Measurements from ENCODE around the gene GALT. TPM values are rescaled to one million over a fixed set of nuclear protein-coding genes. Genes with fewer than 3 reads are reported as not detected.

GALT gene
- total and polyA plus RNA-seq, 3 experiments from 2014 or later = 41.7 to 43.0 (median 42.8) TPM

GRCh38 chr9:34629491-34629808 is 17.0 kb upstream of the GALT start:
- POLR2A ChIA-PET = no interaction called here
- H3K27me3 ChIP-seq (ENCODE audit: insufficient read depth, low read length, poor library complexity, severe bottlenecking) = peaks cover 37% of the 10 kb centered on the region
- H3K27ac ChIP-seq (ENCODE audit: low read depth, low read length) = no peak overlapping the region
- H3K4me1 ChIP-seq (ENCODE audit: insufficient read depth, low read length) = peaks cover 16% of the 10 kb centered on the region
- H3K27me3 Mint-ChIP-seq = peaks cover 40 to 52% of the 10 kb centered on the region in 2 donors
- H3K4me3 Mint-ChIP-seq = peak overlapping the region; percentile 80 to 91 (median 84)
- no peaks in the 10 kb centered on the region for H3K36me3 ChIP-seq (ENCODE audit: insufficient read depth, low read length)
- peak overlapping the region; percentile 31 for H3K4me3 ChIP-seq (ENCODE audit: low read length)
- H3K27ac Mint-ChIP-seq = peak overlapping the region in 2 of 8 donors; percentile 3 to 43
- CTCF ChIA-PET = interaction anchor here (0.7 to 2.5 kb wide), 4 partner anchors 9 to 17 kb away, joined by 3 to 6 read pairs (median 4); partner anchors contain the start of gene RPP25L
- no peaks in the 10 kb centered on the region for H3K9me3 ChIP-seq (ENCODE audit: low read length)
- DNase-seq = no peak
- H3K9me3 Mint-ChIP-seq = no peaks in the 10 kb centered on the region
- H3K4me1 Mint-ChIP-seq = peaks cover 18 to 22% (median 20%) of the 10 kb centered on the region in 3 donors
- H3K36me3 Mint-ChIP-seq = peaks cover 0 to 1% (median 0%) of the 10 kb centered on the region in 3 donors

GRCh38 chr9:34630402-34631154 is 15.9 kb upstream of the GALT start:
- Mint-ChIP-seq H3K9me3 (no peaks in the 10 kb centered on the region), H3K27me3 (peaks cover 35 to 47% of the 10 kb centered on the region in 2 donors), H3K4me3 (peak overlapping the region in 4 of 7 donors; percentile 11 to 49 (median 43)), H3K4me1 (peaks cover 21 to 27% (median 25%) of the 10 kb centered on the region in 3 donors), H3K27ac (peak overlapping the region in 1 of 8 donors; percentile 93), H3K36me3 (peaks cover 0 to 9% (median 0%) of the 10 kb centered on the region in 3 donors)
- no peak for DNase-seq
- Histone ChIP-seq H3K4me1 (ENCODE audit: insufficient read depth, low read length) (peaks cover 17% of the 10 kb centered on the region), H3K27me3 (ENCODE audit: insufficient read depth, low read length, poor library complexity, severe bottlenecking) (peaks cover 30% of the 10 kb centered on the region), H3K36me3 (ENCODE audit: insufficient read depth, low read length) (peaks cover 6% of the 10 kb centered on the region), H3K9me3 (ENCODE audit: low read length) (no peaks in the 10 kb centered on the region), H3K27ac (ENCODE audit: low read depth, low read length) (no peak overlapping the region), H3K4me3 (ENCODE audit: low read length) (no peak overlapping the region)
- ChIA-PET POLR2A (interaction anchor here (0.8 to 1.1 kb wide), 2 partner anchors 10 to 18 kb away, joined by 3 to 4 read pairs; partner anchors contain the start of genes DCTN3 and RPP25L), CTCF (interaction anchor here (1.5 to 9.5 kb wide), 3 partner anchors 16 to 39 kb away, joined by 3 to 141 read pairs (median 6); partner anchors contain the start of genes GALT and RPP25L)

GRCh38 chr9:34633166-34633565 is 13.3 kb upstream of the GALT start:
- peaks cover 0 to 21% (median 0%) of the 10 kb centered on the region in 3 donors for H3K36me3 Mint-ChIP-seq
- H3K27ac ChIP-seq (ENCODE audit: low read depth, low read length) = no peak overlapping the region
- H3K27me3 ChIP-seq (ENCODE audit: insufficient read depth, low read length, poor library complexity, severe bottlenecking) = peaks cover 5% of the 10 kb centered on the region
- ChIA-PET CTCF (interaction anchor here (0.8 to 9.5 kb wide), 10 partner anchors 10 to 133 kb away, joined by 4 to 141 read pairs (median 20); partner anchors contain the start of genes CCL27, DCTN3, GALT and RPP25L), POLR2A (interaction anchor here (1.2 to 2.8 kb wide), 3 partner anchors 13 to 22 kb away, joined by 5 to 12 read pairs (median 7); partner anchors contain the start of genes DCTN3 and RPP25L)
- H3K27ac Mint-ChIP-seq = peak overlapping the region in 2 of 8 donors; percentile 10 to 11
- H3K9me3 Mint-ChIP-seq = no peaks in the 10 kb centered on the region
- H3K4me1 ChIP-seq (ENCODE audit: insufficient read depth, low read length) = peaks cover 26% of the 10 kb centered on the region
- DNase-seq = no peak
- H3K27me3 Mint-ChIP-seq = peaks cover 19 to 24% of the 10 kb centered on the region in 2 donors
- no peaks in the 10 kb centered on the region for H3K9me3 ChIP-seq (ENCODE audit: low read length)
- H3K4me3 Mint-ChIP-seq = peak overlapping the region in 1 of 7 donors; percentile 6
- no peak overlapping the region for H3K4me3 ChIP-seq (ENCODE audit: low read length)
- peaks cover 38 to 42% (median 42%) of the 10 kb centered on the region in 3 donors for H3K4me1 Mint-ChIP-seq
- H3K36me3 ChIP-seq (ENCODE audit: insufficient read depth, low read length) = peaks cover 6% of the 10 kb centered on the region

- Histone ChIP-seq H3K4me1 (ENCODE audit: insufficient read depth, low read length) (peaks cover 27% of the 10 kb centered on the region), H3K4me3 (ENCODE audit: low read length) (no peak overlapping the region), H3K27ac (ENCODE audit: low read depth, low read length) (no peak overlapping the region), H3K36me3 (ENCODE audit: insufficient read depth, low read length) (peaks cover 6% of the 10 kb centered on the region), H3K27me3 (ENCODE audit: insufficient read depth, low read length, poor library complexity, severe bottlenecking) (no peaks in the 10 kb centered on the region), H3K9me3 (ENCODE audit: low read length) (no peaks in the 10 kb centered on the region)
- Mint-ChIP-seq H3K4me3 (peak overlapping the region in 3 of 7 donors; percentile 43 to 80 (median 79)), H3K27me3 (peaks cover 14 to 18% of the 10 kb centered on the region in 2 donors), H3K27ac (peak overlapping the region in 4 of 8 donors; percentile 24 to 66 (median 58)), H3K9me3 (no peaks in the 10 kb centered on the region), H3K36me3 (peaks cover 0 to 21% (median 0%) of the 10 kb centered on the region in 3 donors), H3K4me1 (peaks cover 40 to 45% (median 44%) of the 10 kb centered on the region in 3 donors)
- ChIA-PET CTCF (interaction anchor here (0.7 to 9.5 kb wide), 14 partner anchors 11 to 230 kb away, joined by 3 to 141 read pairs (median 14); partner anchors contain the start of genes CCL27, DCTN3, GALT and RPP25L), POLR2A (interaction anchor here (0.7 to 2.8 kb wide), 4 partner anchors 14 to 23 kb away, joined by 3 to 12 read pairs (median 6); partner anchors contain the start of genes DCTN3 and RPP25L)
- peak; percentile 58 to 82 (median 69) for DNase-seq
Observed at GRCh38 chr9:34633851-34634550, 12.5 kb upstream of the GALT start.

- Mint-ChIP-seq H3K36me3 (peaks cover 0 to 21% (median 0%) of the 10 kb centered on the region in 3 donors), H3K4me3 (peak overlapping the region in 1 of 7 donors; percentile 8), H3K4me1 (peaks cover 37 to 40% (median 39%) of the 10 kb centered on the region in 3 donors), H3K9me3 (no peaks in the 10 kb centered on the region), H3K27ac (peak overlapping the region in 3 of 8 donors; percentile 20 to 80 (median 38)), H3K27me3 (peaks cover 7 to 11% of the 10 kb centered on the region in 2 donors)
- H3K4me1 ChIP-seq (ENCODE audit: insufficient read depth, low read length) = peaks cover 22% of the 10 kb centered on the region
- H3K27ac ChIP-seq (ENCODE audit: low read depth, low read length) = no peak overlapping the region
- H3K4me3 ChIP-seq (ENCODE audit: low read length) = no peak overlapping the region
- H3K27me3 ChIP-seq (ENCODE audit: insufficient read depth, low read length, poor library complexity, severe bottlenecking) = no peaks in the 10 kb centered on the region
- no peaks in the 10 kb centered on the region for H3K9me3 ChIP-seq (ENCODE audit: low read length)
- no peak for DNase-seq
- H3K36me3 ChIP-seq (ENCODE audit: insufficient read depth, low read length) = peaks cover 6% of the 10 kb centered on the region
- CTCF ChIA-PET = interaction anchor here (0.7 to 9.5 kb wide), 14 partner anchors 12 to 231 kb away, joined by 3 to 141 read pairs (median 14); partner anchors contain the start of genes CCL27, DCTN3, GALT and RPP25L
- POLR2A ChIA-PET = interaction anchor here (0.7 to 2.8 kb wide), 4 partner anchors 15 to 24 kb away, joined by 3 to 12 read pairs (median 6); partner anchors contain the start of genes DCTN3 and RPP25L
Observed at GRCh38 chr9:34634551-34635248, 11.8 kb upstream of the GALT start.

GRCh38 chr9:34635556-34635955 is 10.9 kb upstream of the GALT start:
- POLR2A ChIA-PET = interaction anchor here (2.8 to 3.8 kb wide), 2 partner anchors 12 to 15 kb away, joined by 12 to 66 read pairs; partner anchors contain the start of genes DCTN3 and GALT
- no peak overlapping the region for H3K27ac ChIP-seq (ENCODE audit: low read depth, low read length)
- peaks cover under 1 to 3% of the 10 kb centered on the region in 2 donors for H3K27me3 Mint-ChIP-seq
- peaks cover 0 to 21% (median 0%) of the 10 kb centered on the region in 3 donors for H3K36me3 Mint-ChIP-seq
- H3K4me3 Mint-ChIP-seq = peak overlapping the region in 6 of 7 donors; percentile 23 to 63 (median 29)
- H3K4me1 ChIP-seq (ENCODE audit: insufficient read depth, low read length) = peaks cover 22% of the 10 kb centered on the region
- H3K4me3 ChIP-seq (ENCODE audit: low read length) = no peak overlapping the region
- no peaks in the 10 kb centered on the region for H3K27me3 ChIP-seq (ENCODE audit: insufficient read depth, low read length, poor library complexity, severe bottlenecking)
- no peaks in the 10 kb centered on the region for H3K9me3 Mint-ChIP-seq
- peaks cover 6% of the 10 kb centered on the region for H3K36me3 ChIP-seq (ENCODE audit: insufficient read depth, low read length)
- no peak for DNase-seq
- H3K27ac Mint-ChIP-seq = peak overlapping the region in 2 of 8 donors; percentile 48 to 67
- H3K9me3 ChIP-seq (ENCODE audit: low read length) = no peaks in the 10 kb centered on the region
- H3K4me1 Mint-ChIP-seq = peaks cover 37 to 40% (median 37%) of the 10 kb centered on the region in 3 donors
- CTCF ChIA-PET = interaction anchor here (1.2 to 9.5 kb wide), 12 partner anchors 11 to 232 kb away, joined by 3 to 141 read pairs (median 12); partner anchors contain the start of genes CCL27, DCTN3, GALT and RPP25L

Data from CD8-positive, alpha-beta memory T cell (primary cell).